HepG2 (cell line): ENCODE data around the gene PPIG. TPM values are rescaled to one million over a fixed set of nuclear protein-coding genes. Genes with fewer than 3 reads are reported as not detected.

Experiments
- CCDC6 ChIP-seq: sonication (generic); formaldehyde crosslinking; IDR thresholded peaks from 2 replicates; pipeline ENCODE4 v1.8.1; 2022; ENCODE audit warnings: mild to moderate bottlenecking, missing genetic modification reagents, moderate library complexity
- KMT2B ChIP-seq: IDR thresholded peaks from 2 replicates; pipeline ENCODE4 v1.6.1; 2016; ENCODE audit warnings: missing genetic modification reagents, missing compliant biosample characterization
- SETDB1 ChIP-seq: sonication (generic); formaldehyde crosslinking; IDR thresholded peaks from 2 replicates; pipeline ENCODE4 v1.5.1; 2020; ENCODE audit warnings: missing genetic modification reagents, mild to moderate bottlenecking, borderline replicate concordance
- SMYD3 ChIP-seq: sonication (generic); formaldehyde crosslinking; IDR thresholded peaks from 2 replicates; pipeline ENCODE4 v1.8.1; 2023; ENCODE audit warnings: mild to moderate bottlenecking, missing genetic modification reagents
- ZBTB42 ChIP-seq: sonication (generic); formaldehyde crosslinking; IDR thresholded peaks from 2 replicates; pipeline ENCODE4 v1.5.0; 2020; ENCODE audit warnings: mild to moderate bottlenecking, missing genetic modification reagents
- ZFP82 ChIP-seq: sonication (generic); formaldehyde crosslinking; IDR thresholded peaks from 2 replicates; pipeline ENCODE4 v1.5.1; 2020; ENCODE audit warnings: mild to moderate bottlenecking, missing genetic modification reagents, borderline replicate concordance
- ZFYVE20 ChIP-seq: sonication (generic); formaldehyde crosslinking; IDR thresholded peaks from 2 replicates; pipeline ENCODE4 v1.8.0; 2023; ENCODE audit warnings: low read depth, mild to moderate bottlenecking, moderate library complexity, missing genetic modification reagents, borderline replicate concordance
- ZNF501 ChIP-seq: sonication (generic); formaldehyde crosslinking; IDR thresholded peaks from 2 replicates; pipeline ENCODE4 v1.5.1; 2020; ENCODE audit warnings: mild to moderate bottlenecking, moderate library complexity, missing genetic modification reagents
- ZNF589 ChIP-seq: sonication (generic); formaldehyde crosslinking; conservative IDR thresholded peaks from 2 replicates; pipeline ENCODE4 v1.8.0; 2022; ENCODE audit warnings: mild to moderate bottlenecking, moderate library complexity, missing genetic modification reagents
- polyA plus RNA-seq, 8 experiments: library from polyadenylated mRNA; depleted of rRNA in 3 of 8; stranded (reverse) in 7 of 8; unstranded in 1 of 8; fragments of >200 nt; fragmentation: Illumina TruSeq in 4 of 8; extraction: Trizol in 4 of 8; gene quantifications; 2 replicates each; pipeline versions ENCODE4 v1.2.1 to v1.2.3, GENCODE V29; 2011 to 2016; ENCODE audit warnings: low read depth in 4 of 8, missing spikeins in 1 of 8, mixed read lengths in 1 of 8; ENCODE audit not compliant: insufficient read depth in 1 of 8
- total RNA-seq, 5 experiments: library from RNA; depleted of rRNA; stranded (reverse); fragments of >200 nt; fragmentation: Illumina TruSeq; extraction: Trizol; gene quantifications; 2 replicates each; pipeline ENCODE4 v1.2.3, GENCODE V29; 2016; ENCODE audit warnings: low read depth in 1 of 5
- TF ChIP-seq, protein P1 (sequence below): sonication (generic); formaldehyde crosslinking; IDR thresholded peaks from 2 replicates; pipeline ENCODE4 v1.4.0; 2020; ENCODE audit warnings: missing genetic modification reagents
- TF ChIP-seq, protein P2 (sequence below): fragments of 450-650 bp; IDR thresholded peaks from 2 replicates; pipeline ENCODE4 v1.6.1; 2017; ENCODE audit warnings: mild to moderate bottlenecking
- TF ChIP-seq, protein P3 (sequence below): IDR thresholded peaks from 2 replicates; pipeline ENCODE4 v1.6.1; 2016; ENCODE audit warnings: mild to moderate bottlenecking, missing biosample characterization, missing genetic modification reagents
- TF ChIP-seq, protein P4 (sequence below): sonication (generic); formaldehyde crosslinking; IDR thresholded peaks from 2 replicates; pipeline ENCODE4 v1.4.0; 2020; ENCODE audit warnings: mild to moderate bottlenecking, missing genetic modification reagents
- TF ChIP-seq, protein P5 (sequence below): sonication (generic); formaldehyde crosslinking; IDR thresholded peaks from 2 replicates; pipeline ENCODE4 v1.4.0; 2020; ENCODE audit warnings: missing genetic modification reagents
- TF ChIP-seq, protein P6 (sequence below): sonication (generic); formaldehyde crosslinking; IDR thresholded peaks from 2 replicates; pipeline ENCODE4 v1.5.0; 2020; ENCODE audit warnings: missing genetic modification reagents

The PPIG gene
- total and polyA plus RNA-seq, 2 of the 13 experiments (the other 11 are each of a cell fraction or from before 2014, with no cell fraction given) = 31.3 to 81.0 TPM

DNA sequence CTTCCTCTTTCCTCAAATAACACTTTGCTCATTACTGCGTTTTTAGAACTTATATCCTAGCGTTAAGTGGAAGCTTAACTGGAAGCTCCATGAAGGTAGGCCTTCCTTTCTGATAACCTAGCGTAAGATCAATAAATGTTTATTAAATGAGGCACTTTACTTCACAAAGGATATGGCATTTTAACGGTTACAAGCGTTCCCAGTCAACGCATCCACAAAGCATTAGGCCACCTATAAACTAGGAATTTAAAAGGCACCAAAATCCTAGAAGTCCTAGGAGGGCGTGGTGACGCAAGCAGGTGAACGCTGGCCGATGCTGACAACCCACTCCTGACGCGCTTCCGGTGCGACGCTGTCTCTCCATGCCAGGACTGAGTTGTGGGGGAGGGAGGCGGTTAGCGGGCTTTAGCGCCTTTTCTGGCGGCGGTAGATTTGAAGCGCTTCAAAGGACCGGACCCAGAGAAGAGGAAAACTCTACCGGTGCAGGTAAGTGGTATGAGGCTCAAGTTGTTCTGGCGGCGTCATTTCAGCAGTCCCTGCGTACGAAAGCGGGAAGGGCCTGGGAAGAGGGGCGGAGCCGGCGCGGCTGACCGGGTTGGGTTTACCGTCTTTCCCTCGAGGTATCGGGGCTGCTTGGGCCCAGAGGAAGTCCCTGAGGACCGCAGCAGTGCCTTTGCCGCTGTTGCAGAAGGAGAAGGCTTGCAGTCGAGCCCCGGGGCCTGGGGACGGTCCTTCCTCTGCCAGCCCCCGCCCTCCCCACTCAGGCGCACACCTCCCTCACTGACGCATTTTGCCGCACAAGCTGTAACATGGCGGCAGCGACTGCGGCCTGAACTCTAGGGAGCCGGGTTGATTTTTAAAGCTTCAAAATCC, at the start of gene PPIG (continued):
- TF ChIP-seq, protein P1, sequence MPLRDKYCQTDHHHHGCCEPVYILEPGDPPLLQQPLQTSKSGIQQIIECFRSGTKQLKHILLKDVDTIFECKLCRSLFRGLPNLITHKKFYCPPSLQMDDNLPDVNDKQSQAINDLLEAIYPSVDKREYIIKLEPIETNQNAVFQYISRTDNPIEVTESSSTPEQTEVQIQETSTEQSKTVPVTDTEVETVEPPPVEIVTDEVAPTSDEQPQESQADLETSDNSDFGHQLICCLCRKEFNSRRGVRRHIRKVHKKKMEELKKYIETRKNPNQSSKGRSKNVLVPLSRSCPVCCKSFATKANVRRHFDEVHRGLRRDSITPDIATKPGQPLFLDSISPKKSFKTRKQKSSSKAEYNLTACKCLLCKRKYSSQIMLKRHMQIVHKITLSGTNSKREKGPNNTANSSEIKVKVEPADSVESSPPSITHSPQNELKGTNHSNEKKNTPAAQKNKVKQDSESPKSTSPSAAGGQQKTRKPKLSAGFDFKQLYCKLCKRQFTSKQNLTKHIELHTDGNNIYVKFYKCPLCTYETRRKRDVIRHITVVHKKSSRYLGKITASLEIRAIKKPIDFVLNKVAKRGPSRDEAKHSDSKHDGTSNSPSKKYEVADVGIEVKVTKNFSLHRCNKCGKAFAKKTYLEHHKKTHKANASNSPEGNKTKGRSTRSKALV (CRISPR knock-in tag) = no peak; the same call in none of the 2 replicates
- no peak for TF ChIP-seq ZNF589
- TF ChIP-seq, protein P2, sequence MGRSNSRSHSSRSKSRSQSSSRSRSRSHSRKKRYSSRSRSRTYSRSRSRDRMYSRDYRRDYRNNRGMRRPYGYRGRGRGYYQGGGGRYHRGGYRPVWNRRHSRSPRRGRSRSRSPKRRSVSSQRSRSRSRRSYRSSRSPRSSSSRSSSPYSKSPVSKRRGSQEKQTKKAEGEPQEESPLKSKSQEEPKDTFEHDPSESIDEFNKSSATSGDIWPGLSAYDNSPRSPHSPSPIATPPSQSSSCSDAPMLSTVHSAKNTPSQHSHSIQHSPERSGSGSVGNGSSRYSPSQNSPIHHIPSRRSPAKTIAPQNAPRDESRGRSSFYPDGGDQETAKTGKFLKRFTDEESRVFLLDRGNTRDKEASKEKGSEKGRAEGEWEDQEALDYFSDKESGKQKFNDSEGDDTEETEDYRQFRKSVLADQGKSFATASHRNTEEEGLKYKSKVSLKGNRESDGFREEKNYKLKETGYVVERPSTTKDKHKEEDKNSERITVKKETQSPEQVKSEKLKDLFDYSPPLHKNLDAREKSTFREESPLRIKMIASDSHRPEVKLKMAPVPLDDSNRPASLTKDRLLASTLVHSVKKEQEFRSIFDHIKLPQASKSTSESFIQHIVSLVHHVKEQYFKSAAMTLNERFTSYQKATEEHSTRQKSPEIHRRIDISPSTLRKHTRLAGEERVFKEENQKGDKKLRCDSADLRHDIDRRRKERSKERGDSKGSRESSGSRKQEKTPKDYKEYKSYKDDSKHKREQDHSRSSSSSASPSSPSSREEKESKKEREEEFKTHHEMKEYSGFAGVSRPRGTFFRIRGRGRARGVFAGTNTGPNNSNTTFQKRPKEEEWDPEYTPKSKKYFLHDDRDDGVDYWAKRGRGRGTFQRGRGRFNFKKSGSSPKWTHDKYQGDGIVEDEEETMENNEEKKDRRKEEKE = no peak
- TF ChIP-seq KMT2B = peak; percentile 99
- no peak for TF ChIP-seq SETDB1 (CRISPR knock-in tag)
- TF ChIP-seq ZFP82 (CRISPR knock-in tag) = no peak
- 0 out of 2 replicates have a peak, but pooled peaks have one; percentile 53 for TF ChIP-seq ZFYVE20 (CRISPR knock-in tag)
- 0 out of 2 replicates have a peak, but pooled peaks have one; percentile 41 for TF ChIP-seq ZBTB42 (CRISPR knock-in tag)
- TF ChIP-seq, protein P3, sequence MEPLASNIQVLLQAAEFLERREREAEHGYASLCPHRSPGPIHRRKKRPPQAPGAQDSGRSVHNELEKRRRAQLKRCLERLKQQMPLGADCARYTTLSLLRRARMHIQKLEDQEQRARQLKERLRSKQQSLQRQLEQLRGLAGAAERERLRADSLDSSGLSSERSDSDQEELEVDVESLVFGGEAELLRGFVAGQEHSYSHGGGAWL = peak; percentile 92
- TF ChIP-seq, protein P4, sequence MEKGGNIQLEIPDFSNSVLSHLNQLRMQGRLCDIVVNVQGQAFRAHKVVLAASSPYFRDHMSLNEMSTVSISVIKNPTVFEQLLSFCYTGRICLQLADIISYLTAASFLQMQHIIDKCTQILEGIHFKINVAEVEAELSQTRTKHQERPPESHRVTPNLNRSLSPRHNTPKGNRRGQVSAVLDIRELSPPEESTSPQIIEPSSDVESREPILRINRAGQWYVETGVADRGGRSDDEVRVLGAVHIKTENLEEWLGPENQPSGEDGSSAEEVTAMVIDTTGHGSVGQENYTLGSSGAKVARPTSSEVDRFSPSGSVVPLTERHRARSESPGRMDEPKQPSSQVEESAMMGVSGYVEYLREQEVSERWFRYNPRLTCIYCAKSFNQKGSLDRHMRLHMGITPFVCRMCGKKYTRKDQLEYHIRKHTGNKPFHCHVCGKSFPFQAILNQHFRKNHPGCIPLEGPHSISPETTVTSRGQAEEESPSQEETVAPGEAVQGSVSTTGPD (CRISPR knock-in tag) = peak; percentile 69; the same call in 1 of the 2 replicates
- TF ChIP-seq CCDC6 (CRISPR knock-in tag) = peak; percentile 92
- TF ChIP-seq ZNF501 (CRISPR knock-in tag) = peak; percentile 95
- peak; percentile 37; the same call in 1 of the 2 replicates for TF ChIP-seq SMYD3
- TF ChIP-seq, protein P5, sequence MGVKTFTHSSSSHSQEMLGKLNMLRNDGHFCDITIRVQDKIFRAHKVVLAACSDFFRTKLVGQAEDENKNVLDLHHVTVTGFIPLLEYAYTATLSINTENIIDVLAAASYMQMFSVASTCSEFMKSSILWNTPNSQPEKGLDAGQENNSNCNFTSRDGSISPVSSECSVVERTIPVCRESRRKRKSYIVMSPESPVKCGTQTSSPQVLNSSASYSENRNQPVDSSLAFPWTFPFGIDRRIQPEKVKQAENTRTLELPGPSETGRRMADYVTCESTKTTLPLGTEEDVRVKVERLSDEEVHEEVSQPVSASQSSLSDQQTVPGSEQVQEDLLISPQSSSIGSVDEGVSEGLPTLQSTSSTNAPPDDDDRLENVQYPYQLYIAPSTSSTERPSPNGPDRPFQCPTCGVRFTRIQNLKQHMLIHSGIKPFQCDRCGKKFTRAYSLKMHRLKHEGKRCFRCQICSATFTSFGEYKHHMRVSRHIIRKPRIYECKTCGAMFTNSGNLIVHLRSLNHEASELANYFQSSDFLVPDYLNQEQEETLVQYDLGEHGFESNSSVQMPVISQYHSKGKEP = 0 out of 2 replicates have a peak, but pooled peaks have one; percentile 22
- TF ChIP-seq, protein P6, sequence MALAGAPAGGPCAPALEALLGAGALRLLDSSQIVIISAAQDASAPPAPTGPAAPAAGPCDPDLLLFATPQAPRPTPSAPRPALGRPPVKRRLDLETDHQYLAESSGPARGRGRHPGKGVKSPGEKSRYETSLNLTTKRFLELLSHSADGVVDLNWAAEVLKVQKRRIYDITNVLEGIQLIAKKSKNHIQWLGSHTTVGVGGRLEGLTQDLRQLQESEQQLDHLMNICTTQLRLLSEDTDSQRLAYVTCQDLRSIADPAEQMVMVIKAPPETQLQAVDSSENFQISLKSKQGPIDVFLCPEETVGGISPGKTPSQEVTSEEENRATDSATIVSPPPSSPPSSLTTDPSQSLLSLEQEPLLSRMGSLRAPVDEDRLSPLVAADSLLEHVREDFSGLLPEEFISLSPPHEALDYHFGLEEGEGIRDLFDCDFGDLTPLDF (CRISPR knock-in tag) = peak; percentile 92; the same call in 1 of the 2 replicates
